CMK (cell line): ENCODE data around the gene GRPEL1.
"Not testable (repeated sequence)": the region's sequence is repeated elsewhere in the genome, so short reads cannot be mapped to it uniquely, and the experiment has no call there.

Source experiments
- DNase-seq: peaks from one replicate; pipeline ENCODE4 v3.0.0-alpha.2; 2010; ENCODE audit warnings: low read depth

GRPEL1 gene

GRCh38 chr4:7092026-7092425 lies 24.2 kb upstream of the GRPEL1 start:
- no peak for DNase-seq

GRCh38 chr4:7089213-7089986 lies 21.5 kb upstream of the GRPEL1 start:
- DNase-seq, result no peak

GRCh38 chr4:7087036-7087435 lies 19.2 kb upstream of the GRPEL1 start:
- no peak for DNase-seq

- DNase-seq, result no peak
Observed at GRCh38 chr4:7086384-7086783, 18.5 kb upstream of the GRPEL1 start.

GRCh38 chr4:7084564-7084961 lies 16.7 kb upstream of the GRPEL1 start:
- not testable (repeated sequence) for DNase-seq

GRCh38 chr4:7083597-7084563 lies 16.0 kb upstream of the GRPEL1 start:
- DNase-seq, result no peak

GRCh38 chr4:7079909-7080308 lies 12.0 kb upstream of the GRPEL1 start:
- DNase-seq, result not testable (repeated sequence)

- DNase-seq, result not testable (repeated sequence)
Observed at GRCh38 chr4:7079483-7079882, 11.6 kb upstream of the GRPEL1 start.

- DNase-seq, result no peak
Observed at GRCh38 chr4:7078025-7078424, 10.2 kb upstream of the GRPEL1 start.

GRCh38 chr4:7077371-7077770 lies 9.5 kb upstream of the GRPEL1 start:
- DNase-seq, result no peak

GRCh38 chr4:7076696-7077082 lies 8.8 kb upstream of the GRPEL1 start:
- DNase-seq, result no peak

- DNase-seq, result no peak
Observed at GRCh38 chr4:7075962-7076695, 8.3 kb upstream of the GRPEL1 start.

- no peak for DNase-seq
Observed at GRCh38 chr4:7074426-7074825, 6.6 kb upstream of the GRPEL1 start.

- DNase-seq, result no peak
Observed at GRCh38 chr4:7073526-7074390, 5.9 kb upstream of the GRPEL1 start.

- no peak for DNase-seq
Observed at GRCh38 chr4:7073059-7073458, 5.2 kb upstream of the GRPEL1 start.

- peak; percentile 55 for DNase-seq
Observed at GRCh38 chr4:7070729-7071511, 3.1 kb upstream of the GRPEL1 start.

- DNase-seq, result no peak
Observed at GRCh38 chr4:7068883-7069282, 1.0 kb upstream of the GRPEL1 start.

- no peak for DNase-seq
Observed at GRCh38 chr4:7068279-7068842, 497 bp upstream of the GRPEL1 start.

GRCh38 chr4:7067126-7067451 lies 775 bp downstream of the GRPEL1 start:
- no peak for DNase-seq

GRCh38 chr4:7066493-7066892 lies 1.4 kb downstream of the GRPEL1 start:
- DNase-seq, result no peak
